ENCODE data around the gene ARFIP2. TPM values are rescaled to one million over a fixed set of nuclear protein-coding genes. Genes with fewer than 3 reads are reported as not detected.
"Not testable (repeated sequence)": the region's sequence is repeated elsewhere in the genome, so short reads cannot be mapped to it uniquely, and the experiment has no call there.

The ARFIP2 gene, protein sequence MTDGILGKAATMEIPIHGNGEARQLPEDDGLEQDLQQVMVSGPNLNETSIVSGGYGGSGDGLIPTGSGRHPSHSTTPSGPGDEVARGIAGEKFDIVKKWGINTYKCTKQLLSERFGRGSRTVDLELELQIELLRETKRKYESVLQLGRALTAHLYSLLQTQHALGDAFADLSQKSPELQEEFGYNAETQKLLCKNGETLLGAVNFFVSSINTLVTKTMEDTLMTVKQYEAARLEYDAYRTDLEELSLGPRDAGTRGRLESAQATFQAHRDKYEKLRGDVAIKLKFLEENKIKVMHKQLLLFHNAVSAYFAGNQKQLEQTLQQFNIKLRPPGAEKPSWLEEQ
- 34.1 and 40.2 TPM in 2 replicates for total RNA-seq

- peak; percentile 96 to 99 for DNase-seq (ENCODE audit: low read depth in 2 of 2)
These were observed at the start of gene ARFIP2, which contains the start of gene TIMM10B for GRCh38 chr11:6481012-6481923. TSS of gene ARFIP2 (minus strand) at chr11:6481331. CDS start at chr11:6480421, 910 bp downstream. TSS of gene TIMM10B (plus strand) at chr11:6481501. CDS start at chr11:6481517, 16 bp downstream.

- no peak for DNase-seq (ENCODE audit: low read depth in 2 of 2)
These were observed 49.7 kb upstream of the ARFIP2 start for GRCh38 chr11:6530848-6531247.

DNA sequence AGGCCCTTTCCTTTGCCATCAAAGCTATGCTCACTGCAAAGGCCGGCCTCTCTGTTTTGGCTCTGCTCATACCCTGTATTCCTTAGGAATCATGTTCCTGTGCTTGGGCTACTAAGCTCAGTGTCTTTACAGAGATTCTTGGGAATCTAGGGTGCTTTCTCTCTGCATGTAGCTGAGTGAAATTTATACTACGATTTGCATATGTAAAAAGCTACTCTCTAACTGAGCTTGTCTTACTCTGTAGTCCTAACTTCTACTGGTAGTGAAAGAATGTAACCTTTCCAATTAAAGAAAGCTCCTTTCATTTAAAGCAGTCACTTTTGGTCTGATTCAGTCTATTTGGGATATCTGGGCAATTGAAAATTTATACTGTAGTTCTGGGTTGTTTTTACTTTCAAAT lies 48.1 kb upstream of the ARFIP2 start:
- no peak for DNase-seq (ENCODE audit: low read depth in 2 of 2)

- no peak for DNase-seq (ENCODE audit: low read depth in 2 of 2)
These were observed 45.4 kb upstream of the ARFIP2 start for GRCh38 chr11:6526411-6527135.

- DNase-seq (ENCODE audit: low read depth in 2 of 2), result peak in 1 of 2 donors; percentile 42
These were observed 42.1 kb upstream of the ARFIP2 start for GRCh38 chr11:6523253-6523652.

DNA sequence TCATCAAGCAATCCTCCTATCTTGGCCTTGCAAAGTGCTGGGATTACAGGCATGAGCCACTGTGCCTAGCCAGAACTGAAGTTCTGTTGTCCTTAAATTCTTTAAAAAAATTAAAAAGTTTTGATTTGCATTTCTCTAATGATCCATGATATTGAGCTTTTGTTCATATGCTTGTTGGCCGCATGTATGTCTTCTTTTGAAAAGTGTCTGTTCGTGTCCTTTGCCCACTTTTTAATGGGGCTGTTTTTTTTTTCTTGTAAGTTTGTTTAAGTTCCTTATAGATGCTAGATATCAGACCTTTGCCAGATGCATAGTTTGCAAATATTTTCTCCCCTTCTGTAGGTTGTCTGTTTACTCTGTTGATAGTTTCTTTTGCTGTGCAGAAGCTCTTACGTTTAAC lies 40.8 kb upstream of the ARFIP2 start:
- not testable (repeated sequence) for DNase-seq (ENCODE audit: low read depth in 2 of 2)

DNA sequence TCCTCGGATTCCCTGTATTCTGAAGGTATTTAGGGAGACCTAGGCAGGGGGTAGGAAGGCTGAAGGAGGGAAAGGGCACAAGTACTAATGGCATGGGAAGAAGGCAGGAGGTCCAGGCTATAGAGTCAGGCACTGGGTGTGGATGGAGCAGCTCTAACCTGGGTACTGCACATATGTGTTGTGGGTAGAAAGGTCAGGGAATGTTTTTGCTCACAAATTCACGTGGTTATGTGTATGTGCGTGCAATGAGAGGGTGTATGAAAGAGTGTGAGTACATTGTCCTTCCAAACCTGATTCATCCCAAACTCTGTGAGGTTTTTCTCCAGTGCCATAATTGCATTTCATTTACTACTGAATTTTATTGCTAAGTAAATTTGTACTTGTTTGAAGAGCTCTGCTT lies 39.1 kb upstream of the ARFIP2 start:
- DNase-seq (ENCODE audit: low read depth in 2 of 2), result no peak

- no peak for DNase-seq (ENCODE audit: low read depth in 2 of 2)
These were observed 35.7 kb upstream of the ARFIP2 start for GRCh38 chr11:6516865-6517264.

DNA sequence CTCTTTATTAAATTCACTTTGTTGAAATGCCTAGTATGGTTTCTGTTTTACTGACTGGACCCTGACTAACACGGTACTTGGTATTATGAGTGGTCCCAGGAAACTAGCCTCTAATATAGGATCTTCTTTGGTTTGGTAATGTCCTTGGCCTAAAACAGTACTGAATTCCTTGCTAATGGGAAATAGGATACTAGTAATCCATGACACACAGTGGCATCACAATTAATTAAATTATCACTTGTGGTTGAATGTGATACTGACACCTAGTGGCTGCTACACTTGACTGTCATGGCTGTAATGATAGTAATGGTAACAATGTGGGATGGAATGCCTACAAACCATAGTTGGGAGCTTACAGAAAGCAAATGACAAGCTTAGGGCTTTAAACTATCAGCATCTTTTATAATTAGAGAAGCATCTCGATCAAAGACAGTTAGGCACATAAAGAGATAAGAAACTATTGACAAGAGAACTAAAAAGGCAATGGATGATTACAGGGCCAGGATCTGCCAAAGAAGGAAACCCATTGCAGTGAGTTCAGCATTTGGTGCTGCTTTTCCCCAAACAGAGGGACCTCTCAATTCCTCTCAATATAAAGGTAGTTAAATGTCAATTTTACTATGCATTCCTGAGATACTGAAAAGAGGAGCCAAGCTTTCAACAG lies 24.6 kb upstream of the ARFIP2 start:
- peak; percentile 57 to 72 for DNase-seq (ENCODE audit: low read depth in 2 of 2)

GRCh38 chr11:6504166-6504565 lies 23.0 kb upstream of the ARFIP2 start:
- DNase-seq (ENCODE audit: low read depth in 2 of 2), result no peak

GRCh38 chr11:6502382-6502781 lies 21.3 kb upstream of the ARFIP2 start:
- DNase-seq (ENCODE audit: low read depth in 2 of 2), result no peak

GRCh38 chr11:6498544-6498943 lies 17.4 kb upstream of the ARFIP2 start:
- no peak for DNase-seq (ENCODE audit: low read depth in 2 of 2)

GRCh38 chr11:6498121-6498520 lies 17.0 kb upstream of the ARFIP2 start:
- DNase-seq (ENCODE audit: low read depth in 2 of 2), result no peak

GRCh38 chr11:6497069-6497839 lies 16.1 kb upstream of the ARFIP2 start, which contains the start of gene DNHD1:
TSS of gene DNHD1 (plus strand) at chr11:6497280. CDS start at chr11:6498216, 936 bp downstream.
- DNase-seq (ENCODE audit: low read depth in 2 of 2), result no peak

GRCh38 chr11:6489306-6489705 lies 8.2 kb upstream of the ARFIP2 start:
- no peak for DNase-seq (ENCODE audit: low read depth in 2 of 2)

- DNase-seq (ENCODE audit: low read depth in 2 of 2), result no peak
These were observed 7.7 kb upstream of the ARFIP2 start for GRCh38 chr11:6488821-6489220.

DNA sequence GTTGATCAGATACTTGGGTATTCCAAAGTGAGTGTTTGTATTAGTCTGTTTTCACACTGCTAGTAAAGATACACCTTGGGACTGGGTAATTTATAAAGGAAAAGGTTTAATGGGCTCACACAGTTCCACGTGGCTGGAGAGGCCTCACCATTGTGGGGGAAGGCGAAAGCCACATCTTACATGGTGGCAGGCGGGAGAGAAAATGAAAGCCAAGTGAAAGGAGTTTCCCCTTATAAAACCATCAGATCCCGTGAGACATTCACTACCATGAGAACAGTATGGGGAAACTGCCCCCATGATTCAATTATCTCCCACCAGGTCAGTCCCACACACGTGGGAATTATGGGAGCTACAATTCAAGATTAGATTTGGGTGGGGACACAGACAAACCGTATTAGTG lies 7.2 kb upstream of the ARFIP2 start:
- no peak for DNase-seq (ENCODE audit: low read depth in 2 of 2)

DNA sequence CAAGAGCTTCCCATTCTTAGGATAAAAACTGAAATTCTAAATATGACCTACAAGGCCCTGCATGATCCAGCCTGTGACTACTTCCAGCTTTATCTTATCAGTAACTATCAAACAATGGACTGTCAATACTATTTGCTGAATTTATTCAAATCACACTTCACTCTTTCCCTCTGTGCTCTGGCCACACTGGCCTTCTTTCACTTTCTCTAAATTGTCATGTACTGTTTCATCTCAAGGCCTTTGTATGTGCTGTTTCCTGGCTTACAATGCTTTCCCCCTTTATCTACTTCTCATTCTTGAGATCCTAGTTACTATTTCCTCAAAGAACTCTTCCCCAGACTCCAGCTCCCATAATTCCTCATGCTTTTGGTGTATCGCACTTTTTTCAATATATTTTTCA lies 5.8 kb upstream of the ARFIP2 start:
- DNase-seq (ENCODE audit: low read depth in 2 of 2), result no peak

- DNase-seq (ENCODE audit: low read depth in 2 of 2), result no peak
These were observed 5.1 kb upstream of the ARFIP2 start for GRCh38 chr11:6486256-6486655.

DNA sequence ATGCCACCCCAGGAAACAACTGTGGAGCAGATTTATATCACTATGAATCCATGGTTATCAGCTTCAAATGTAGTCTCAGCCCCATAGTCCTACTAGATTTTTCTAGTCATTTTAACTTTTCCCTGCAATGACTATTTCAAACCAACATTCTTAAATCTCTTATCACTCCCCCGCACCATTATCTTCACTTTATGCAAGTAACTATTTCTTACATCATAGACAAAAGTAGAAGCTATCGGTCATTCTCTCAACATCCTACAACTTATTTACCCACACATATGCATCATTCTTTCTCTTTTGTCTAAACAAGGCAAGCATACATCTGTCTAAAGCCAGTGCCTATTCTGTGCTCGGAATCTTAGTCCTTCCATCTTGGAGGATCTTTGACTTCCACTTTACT lies 4.5 kb upstream of the ARFIP2 start:
- no peak for DNase-seq (ENCODE audit: low read depth in 2 of 2)

Data from dermis microvascular lymphatic vessel endothelial cell (primary cell).